ENCODE measurements around the gene NTHL1. TPM values are rescaled to one million over a fixed set of nuclear protein-coding genes. Genes with fewer than 3 reads are reported as not detected.

Gene NTHL1
- total and polyA plus RNA-seq, 10 of the 15 experiments (the other 5 are each of a cell fraction or from before 2014, with no cell fraction given), result 0.85 to 54.7 (median 39.0) TPM

DNA sequence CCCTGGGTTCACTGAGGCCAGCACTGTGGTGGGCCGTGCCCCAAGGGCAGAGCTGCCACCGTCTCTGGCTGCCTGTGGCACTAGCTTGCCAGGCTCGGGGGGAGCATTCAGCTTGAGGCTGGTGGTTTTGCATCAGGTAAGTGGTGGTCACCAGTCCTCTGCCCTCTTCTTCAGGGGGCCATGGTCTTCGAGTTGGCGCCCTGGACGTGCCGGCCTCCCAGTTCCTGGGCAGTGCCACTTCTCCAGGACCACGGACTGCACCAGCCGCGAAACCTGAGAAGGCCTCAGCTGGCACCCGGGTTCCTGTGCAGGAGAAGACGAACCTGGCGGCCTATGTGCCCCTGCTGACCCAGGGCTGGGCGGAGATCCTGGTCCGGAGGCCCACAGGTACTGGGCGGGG lies 32.4 kb upstream of the NTHL1 start:
- no peak for FAIRE-seq
- H2AFZ ChIP-seq (ENCODE audit: control insufficient read depth, low read depth, low read length), result no peak overlapping the region

More for the DNA sequence above, 32.4 kb upstream of the NTHL1 start:
- no peaks in the 10 kb centered on the region for H3K9me3 ChIP-seq (replicated peaks; ENCODE audit: control insufficient read depth, insufficient read depth, low read length)
- H3K4me2 ChIP-seq (ENCODE audit: control insufficient read depth, insufficient read depth), result no peak overlapping the region
- H3K4me1 ChIP-seq (ENCODE audit: control insufficient read depth, insufficient read depth, low read length), result no peaks in the 10 kb centered on the region
- H3K27ac ChIP-seq (ENCODE audit: control insufficient read depth, insufficient read depth), result no peak overlapping the region
- no peaks in the 10 kb centered on the region for H3K79me2 ChIP-seq (ENCODE audit: control insufficient read depth, insufficient read depth, low read length)
- 89% methylated on average over 16 of the region's 16 CpGs for WGBS (ENCODE audit: insufficient coverage, insufficient replicate concordance, low lambda C conversion rate, missing lambda C conversion rate)
- SMC1A ChIA-PET (ENCODE audit: uncharacterized antibody, unreplicated experiment), result no interaction called here
- CTCF ChIA-PET, result no interaction called here
- POLR2A ChIA-PET, result no interaction called here
- H3K27me3 ChIP-seq (replicated peaks in 1 of 2; ENCODE audit: control insufficient read depth in 2 of 2, insufficient read depth in 2 of 2, low read length in 1 of 2), result no peaks in the 10 kb centered on the region
- H4K20me1 ChIP-seq (ENCODE audit: control insufficient read depth, insufficient read depth), result no peaks in the 10 kb centered on the region
- RAD21 ChIA-PET (ENCODE audit: unreplicated experiment), result no interaction called here
- intact Hi-C loops (cut with micrococcal nuclease; ENCODE audit: unreplicated experiment) (no loop called here), in situ Hi-C loops (cut with MboI) (loop anchor here (10.0 kb wide), 1 partner anchor 65 kb away; the partner anchor contains the start of gene RAB26)
- no TSS peak for BruUV-seq (replicated peaks)
- no peak overlapping the region for H3K9ac ChIP-seq (ENCODE audit: control insufficient read depth, insufficient read depth, low read length)
- DNase-seq (ENCODE audit: low read depth, low spot score) (no peak), ATAC-seq (no peak)
- TF ChIP-seq MTA2 (IDR thresholded peaks at IDR 0.05; ENCODE audit: low read depth) (no peak), EZH2 (IDR thresholded peaks at IDR 0.05; ENCODE audit: borderline replicate concordance, control insufficient read depth, low read depth, low read length) (no peak), ZBED1 (IDR thresholded peaks at IDR 0.05; ENCODE audit: borderline replicate concordance) (no peak), TARDBP (IDR thresholded peaks at IDR 0.05; ENCODE audit: borderline replicate concordance) (no peak), DPF2 (IDR thresholded peaks at IDR 0.05) (no peak), SIX5 (IDR thresholded peaks at IDR 0.05; ENCODE audit: low read depth, low read length, severe bottlenecking) (no peak), RFX5 (IDR thresholded peaks at IDR 0.05; ENCODE audit: low read depth, low read length) (no peak), NR2C2 (IDR thresholded peaks at IDR 0.05; ENCODE audit: borderline replicate concordance, control insufficient read depth, insufficient read length, low read depth) (no peak)
- TF ChIP-seq, protein P1, sequence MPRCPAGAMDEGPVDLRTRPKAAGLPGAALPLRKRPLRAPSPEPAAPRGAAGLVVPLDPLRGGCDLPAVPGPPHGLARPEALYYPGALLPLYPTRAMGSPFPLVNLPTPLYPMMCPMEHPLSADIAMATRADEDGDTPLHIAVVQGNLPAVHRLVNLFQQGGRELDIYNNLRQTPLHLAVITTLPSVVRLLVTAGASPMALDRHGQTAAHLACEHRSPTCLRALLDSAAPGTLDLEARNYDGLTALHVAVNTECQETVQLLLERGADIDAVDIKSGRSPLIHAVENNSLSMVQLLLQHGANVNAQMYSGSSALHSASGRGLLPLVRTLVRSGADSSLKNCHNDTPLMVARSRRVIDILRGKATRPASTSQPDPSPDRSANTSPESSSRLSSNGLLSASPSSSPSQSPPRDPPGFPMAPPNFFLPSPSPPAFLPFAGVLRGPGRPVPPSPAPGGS (IDR thresholded peaks at IDR 0.05; ENCODE audit: borderline replicate concordance, insufficient read depth, low read depth, low read length, poor library complexity, severe bottlenecking), result no peak
- TF ChIP-seq, protein P2, sequence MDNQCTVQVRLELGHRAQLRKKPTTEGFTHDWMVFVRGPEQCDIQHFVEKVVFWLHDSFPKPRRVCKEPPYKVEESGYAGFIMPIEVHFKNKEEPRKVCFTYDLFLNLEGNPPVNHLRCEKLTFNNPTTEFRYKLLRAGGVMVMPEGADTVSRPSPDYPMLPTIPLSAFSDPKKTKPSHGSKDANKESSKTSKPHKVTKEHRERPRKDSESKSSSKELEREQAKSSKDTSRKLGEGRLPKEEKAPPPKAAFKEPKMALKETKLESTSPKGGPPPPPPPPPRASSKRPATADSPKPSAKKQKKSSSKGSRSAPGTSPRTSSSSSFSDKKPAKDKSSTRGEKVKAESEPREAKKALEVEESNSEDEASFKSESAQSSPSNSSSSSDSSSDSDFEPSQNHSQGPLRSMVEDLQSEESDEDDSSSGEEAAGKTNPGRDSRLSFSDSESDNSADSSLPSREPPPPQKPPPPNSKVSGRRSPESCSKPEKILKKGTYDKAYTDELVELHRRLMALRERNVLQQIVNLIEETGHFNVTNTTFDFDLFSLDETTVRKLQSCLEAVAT (IDR thresholded peaks at IDR 0.05), result no peak
- H3K4me3 ChIP-seq, result no peak overlapping the region
- peaks cover 0 to 2% of the 10 kb centered on the region in 2 experiments; a peak in 3 of 4 replicates for H3K36me3 ChIP-seq (ENCODE audit: control insufficient read depth in 2 of 2, insufficient read depth in 2 of 2, low read length in 1 of 2)
